ENCODE measurements around the gene ST6GAL1. TPM values are rescaled to one million over a fixed set of nuclear protein-coding genes. Genes with fewer than 3 reads are reported as not detected.
"Not testable (repeated sequence)": the region's sequence is repeated elsewhere in the genome, so short reads cannot be mapped to it uniquely, and the experiment has no call there.

Gene ST6GAL1
- polyA plus RNA-seq, 1 of the 3 experiments (the other 2 are of a cell fraction) = 3.9 TPM

GRCh38 chr3:187022403-187023029, 92.2 kb downstream of the ST6GAL1 start:
- no peaks in the 10 kb centered on the region for H3K79me2 ChIP-seq (ENCODE audit: insufficient read depth)
- POLR2A ChIA-PET = no interaction called here
- DNase-seq = no peak
- peaks cover 0 to 9% of the 10 kb centered on the region in 2 experiments; a peak in 2 of 4 replicates for H3K4me1 ChIP-seq (ENCODE audit: control insufficient read depth in 1 of 2, insufficient read depth in 2 of 2, low read depth in 1 of 2, low read length in 1 of 2)
- no peak for TF ChIP-seq TAF1 (IDR thresholded peaks at IDR 0.05; ENCODE audit: borderline replicate concordance, low read depth, low read length)
- TF ChIP-seq TEAD4 (IDR thresholded peaks at IDR 0.05; ENCODE audit: borderline replicate concordance, insufficient read depth) = no peak
- TF ChIP-seq MXI1 (IDR thresholded peaks at IDR 0.05; ENCODE audit: low read depth, low read length) = no peak
- TF ChIP-seq YY1 (IDR thresholded peaks at IDR 0.05; ENCODE audit: low read depth) = no peak
- TF ChIP-seq USF2 (IDR thresholded peaks at IDR 0.05; ENCODE audit: borderline replicate concordance, low read depth, low read length) = no peak
- TF ChIP-seq EP300 (IDR thresholded peaks at IDR 0.05; ENCODE audit: borderline replicate concordance in 1 of 2, low read depth in 1 of 2, low read length in 1 of 2) = no peak
- TF ChIP-seq IRF3 (IDR thresholded peaks at IDR 0.05; ENCODE audit: low read depth, low read length) = no peak
- TF ChIP-seq MEF2A (IDR thresholded peaks at IDR 0.05; ENCODE audit: borderline replicate concordance, low read depth) = no peak
- no peak for TF ChIP-seq SIN3A (IDR thresholded peaks at IDR 0.05; ENCODE audit: borderline replicate concordance, low read depth, low read length)
- TF ChIP-seq POLR2AphosphoS5 (IDR thresholded peaks at IDR 0.05; ENCODE audit: low read depth, low read length) = no peak
- TF ChIP-seq RCOR1 (IDR thresholded peaks at IDR 0.05; ENCODE audit: low read length) = no peak
- no peak for TF ChIP-seq CHD2 (IDR thresholded peaks at IDR 0.05; ENCODE audit: low read length, partially characterized antibody)
- no peak for TF ChIP-seq JUND (IDR thresholded peaks at IDR 0.05)
- TF ChIP-seq GATA2 (CRISPR knock-in tag; IDR thresholded peaks at IDR 0.05) = no peak
- no peak for TF ChIP-seq GABPA (IDR thresholded peaks at IDR 0.05; ENCODE audit: low read depth)
- H3K27me3 ChIP-seq (ENCODE audit: insufficient read depth) = no peaks in the 10 kb centered on the region
- H3K4me3 ChIP-seq (ENCODE audit: low read depth in 2 of 2, low read length in 1 of 2) = no peak overlapping the region
- 77% methylated on average over 3 of the region's 3 CpGs for WGBS (ENCODE audit: low lambda C conversion rate)
- CTCF ChIA-PET = no interaction called here
- no peak overlapping the region for H3K27ac ChIP-seq (ENCODE audit: low read depth in 2 of 2, low read length in 1 of 2)
- no peak overlapping the region for H3K9ac ChIP-seq
- H3K9me3 ChIP-seq = no peaks in the 10 kb centered on the region
- H3F3A ChIP-seq (replicated peaks; ENCODE audit: insufficient read depth) = no peaks in the 10 kb centered on the region
- no peak overlapping the region for H2AFZ ChIP-seq (ENCODE audit: low read depth)
- H3K4me2 ChIP-seq = no peak overlapping the region
- no peaks in the 10 kb centered on the region for H3K36me3 ChIP-seq (replicated peaks in 1 of 2; ENCODE audit: control insufficient read depth in 1 of 2, insufficient read depth in 2 of 2, low read length in 1 of 2)
- no peaks in the 10 kb centered on the region for H4K20me1 ChIP-seq (ENCODE audit: insufficient read depth)
- H3K9me2 ChIP-seq = no peaks in the 10 kb centered on the region

DNA sequence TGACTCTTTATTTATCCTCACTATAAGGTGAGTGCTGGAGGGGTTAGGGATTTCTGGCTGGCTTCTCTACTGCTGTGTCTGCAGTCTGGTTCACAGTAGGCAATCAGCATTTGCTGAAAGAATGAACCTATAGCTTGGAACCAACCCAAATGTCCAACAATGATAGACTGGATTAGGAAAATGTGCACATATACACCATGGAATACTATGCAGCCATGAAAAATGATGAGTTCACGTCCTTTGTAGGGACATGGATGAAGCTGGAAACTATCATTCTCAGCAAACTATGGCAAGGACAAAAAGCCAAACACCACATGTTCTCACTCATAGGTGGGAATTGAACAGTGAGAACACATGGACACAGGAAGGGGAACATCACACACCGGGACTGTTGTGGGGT, 93.0 kb downstream of the ST6GAL1 start:
- H3K79me2 ChIP-seq (ENCODE audit: insufficient read depth); H3K36me3 ChIP-seq (replicated peaks in 1 of 2; ENCODE audit: control insufficient read depth in 1 of 2, insufficient read depth in 2 of 2, low read length in 1 of 2); H3K4me2 ChIP-seq; H3K9me2 ChIP-seq; DNase-seq; H3F3A ChIP-seq (replicated peaks; ENCODE audit: insufficient read depth); H3K4me3 ChIP-seq (ENCODE audit: low read depth in 2 of 2, low read length in 1 of 2); CTCF ChIA-PET; POLR2A ChIA-PET; H3K9me3 ChIP-seq; H3K27ac ChIP-seq (ENCODE audit: low read depth in 2 of 2, low read length in 1 of 2); H3K4me1 ChIP-seq (ENCODE audit: control insufficient read depth in 1 of 2, insufficient read depth in 2 of 2, low read depth in 1 of 2, low read length in 1 of 2); H4K20me1 ChIP-seq (ENCODE audit: insufficient read depth); H2AFZ ChIP-seq (ENCODE audit: low read depth); H3K27me3 ChIP-seq (ENCODE audit: insufficient read depth); H3K9ac ChIP-seq: not testable (repeated sequence)
- WGBS (ENCODE audit: low lambda C conversion rate) = 66% methylated on average over 2 of the region's 2 CpGs

All from SK-N-SH (cell line).